ENCODE data around the gene PRKAG2. TPM values are rescaled to one million over a fixed set of nuclear protein-coding genes. Genes with fewer than 3 reads are reported as not detected.

Gene PRKAG2
- total and polyA plus RNA-seq, 12 donors: 3.8 to 17.3 (median 10.9) TPM

DNA sequence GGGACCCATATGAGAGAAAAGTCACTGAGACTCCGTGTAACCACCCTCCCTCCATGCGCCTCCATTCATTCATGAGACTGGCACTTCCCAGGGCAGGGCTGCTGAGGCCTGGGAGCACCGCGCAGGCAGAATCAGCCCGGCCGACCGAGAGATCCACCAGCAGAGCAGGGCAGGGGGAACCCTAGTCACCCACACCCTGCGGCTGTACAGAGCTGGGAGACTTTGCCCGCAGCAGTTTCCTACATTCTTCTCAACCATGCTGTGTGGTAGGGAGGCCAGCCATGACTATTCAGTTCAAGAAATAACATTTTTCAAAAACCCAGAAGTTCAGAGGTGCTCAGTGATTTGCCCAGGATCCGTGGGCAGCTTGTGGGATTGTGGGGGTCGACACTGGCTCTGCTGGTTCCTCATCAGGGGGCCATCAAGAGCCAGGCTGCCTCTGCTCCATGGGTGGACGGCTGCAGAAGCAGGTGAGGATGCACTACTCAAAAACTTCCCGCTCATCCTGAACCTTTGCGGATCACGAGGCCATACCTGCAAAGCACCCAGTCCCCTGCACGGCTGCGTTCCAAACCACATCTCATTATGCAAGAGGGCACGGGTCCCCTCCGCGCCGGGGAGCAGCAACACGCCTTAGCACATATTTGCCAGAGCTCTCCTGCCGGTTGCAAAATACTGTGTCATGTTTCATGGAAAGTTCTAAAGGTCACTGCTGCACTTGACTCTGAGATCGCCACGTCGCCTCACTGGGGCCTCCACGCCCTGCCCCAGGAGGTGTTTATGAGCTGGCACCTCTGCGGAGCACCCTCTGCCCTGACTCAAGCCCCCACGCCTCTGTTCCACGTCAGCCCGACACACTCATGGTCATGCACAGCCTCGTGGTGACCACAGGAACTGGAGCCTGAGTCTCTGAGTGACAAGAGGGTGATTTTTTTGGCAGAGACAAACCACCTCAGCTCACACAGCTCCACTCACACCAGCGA is 132.0 kb downstream of the PRKAG2 start:
- H3K4me3 ChIP-seq: no peak overlapping the region

DNA sequence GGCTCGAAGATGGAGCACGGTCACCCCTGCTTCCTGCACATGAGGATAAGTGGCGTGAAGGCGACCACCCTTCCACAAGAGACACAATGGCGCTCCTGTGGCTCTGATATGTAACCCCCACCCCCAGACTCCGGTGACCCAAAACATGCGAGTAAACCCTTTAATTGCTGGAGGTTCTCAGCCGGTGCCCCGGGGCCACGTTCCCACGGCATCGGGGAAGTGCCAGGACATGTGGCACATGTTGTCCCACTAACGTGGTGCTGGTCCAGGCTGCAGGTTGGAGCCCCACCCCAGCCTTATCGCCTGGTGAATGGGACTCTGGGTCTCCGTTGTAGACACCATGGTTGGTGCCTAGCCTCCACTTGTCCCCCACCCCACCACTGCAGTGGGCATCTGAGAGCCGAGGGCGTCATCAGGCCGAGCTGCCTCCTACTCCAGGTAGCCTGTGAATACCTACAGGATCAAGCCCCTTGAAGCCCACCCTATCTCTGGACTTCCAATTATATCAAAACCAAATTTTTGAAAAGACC is 132.8 kb downstream of the PRKAG2 start:
- intact Hi-C loops (cut with DNase I): loop anchor here in 1 of 2 donors (10.0 kb wide), 1 partner anchor 109 kb away; no protein-coding TSS in a partner anchor
- WGBS, 4 donors: 80 to 92% (median 83%) methylated on average over 9 to 18 of the region's 18 CpGs
- no peaks in the 10 kb centered on the region for H3K9me3 ChIP-seq (replicated peaks in 1 of 3)
- H3K4me3 ChIP-seq: no peak overlapping the region
- no peaks in the 10 kb centered on the region for H3K27me3 ChIP-seq
- H3K36me3 ChIP-seq (replicated peaks in 1 of 2): no peaks in the 10 kb centered on the region
- H3K27ac ChIP-seq: no peak overlapping the region
- no peak for TF ChIP-seq POLR2A (IDR thresholded peaks at IDR 0.05)
- TF ChIP-seq, protein P1, sequence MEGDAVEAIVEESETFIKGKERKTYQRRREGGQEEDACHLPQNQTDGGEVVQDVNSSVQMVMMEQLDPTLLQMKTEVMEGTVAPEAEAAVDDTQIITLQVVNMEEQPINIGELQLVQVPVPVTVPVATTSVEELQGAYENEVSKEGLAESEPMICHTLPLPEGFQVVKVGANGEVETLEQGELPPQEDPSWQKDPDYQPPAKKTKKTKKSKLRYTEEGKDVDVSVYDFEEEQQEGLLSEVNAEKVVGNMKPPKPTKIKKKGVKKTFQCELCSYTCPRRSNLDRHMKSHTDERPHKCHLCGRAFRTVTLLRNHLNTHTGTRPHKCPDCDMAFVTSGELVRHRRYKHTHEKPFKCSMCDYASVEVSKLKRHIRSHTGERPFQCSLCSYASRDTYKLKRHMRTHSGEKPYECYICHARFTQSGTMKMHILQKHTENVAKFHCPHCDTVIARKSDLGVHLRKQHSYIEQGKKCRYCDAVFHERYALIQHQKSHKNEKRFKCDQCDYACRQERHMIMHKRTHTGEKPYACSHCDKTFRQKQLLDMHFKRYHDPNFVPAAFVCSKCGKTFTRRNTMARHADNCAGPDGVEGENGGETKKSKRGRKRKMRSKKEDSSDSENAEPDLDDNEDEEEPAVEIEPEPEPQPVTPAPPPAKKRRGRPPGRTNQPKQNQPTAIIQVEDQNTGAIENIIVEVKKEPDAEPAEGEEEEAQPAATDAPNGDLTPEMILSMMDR (IDR thresholded peaks at IDR 0.05): no peak
- H3K4me1 ChIP-seq (replicated peaks in 1 of 2): peaks cover 0 to 6% of the 10 kb centered on the region in 2 donors
- DNase-seq: no peak

More for the DNA sequence above, 132.0 kb downstream of the PRKAG2 start:
- 70 to 79% (median 73%) methylated on average over 19 to 33 of the region's 33 CpGs for WGBS, 4 donors
- H3K27ac ChIP-seq: no peak overlapping the region
- peak in 4 of 7 donors; percentile 25 to 62 (median 38) for DNase-seq
- no peaks in the 10 kb centered on the region for H3K27me3 ChIP-seq
- H3K9me3 ChIP-seq (replicated peaks in 1 of 3): no peaks in the 10 kb centered on the region
- intact Hi-C loops (cut with DNase I): loop anchor here in 1 of 2 donors (10.0 kb wide), 1 partner anchor 110 kb away; no protein-coding TSS in a partner anchor
- H3K36me3 ChIP-seq (replicated peaks in 1 of 2): no peaks in the 10 kb centered on the region
- TF ChIP-seq, protein P1 (IDR thresholded peaks at IDR 0.05): peak in 3 of 6 experiments; percentile 11 to 23 (median 16)
- no peak for TF ChIP-seq POLR2A (IDR thresholded peaks at IDR 0.05)
- H3K4me1 ChIP-seq (replicated peaks in 1 of 2): peaks cover 0 to 6% of the 10 kb centered on the region in 2 donors

DNA sequence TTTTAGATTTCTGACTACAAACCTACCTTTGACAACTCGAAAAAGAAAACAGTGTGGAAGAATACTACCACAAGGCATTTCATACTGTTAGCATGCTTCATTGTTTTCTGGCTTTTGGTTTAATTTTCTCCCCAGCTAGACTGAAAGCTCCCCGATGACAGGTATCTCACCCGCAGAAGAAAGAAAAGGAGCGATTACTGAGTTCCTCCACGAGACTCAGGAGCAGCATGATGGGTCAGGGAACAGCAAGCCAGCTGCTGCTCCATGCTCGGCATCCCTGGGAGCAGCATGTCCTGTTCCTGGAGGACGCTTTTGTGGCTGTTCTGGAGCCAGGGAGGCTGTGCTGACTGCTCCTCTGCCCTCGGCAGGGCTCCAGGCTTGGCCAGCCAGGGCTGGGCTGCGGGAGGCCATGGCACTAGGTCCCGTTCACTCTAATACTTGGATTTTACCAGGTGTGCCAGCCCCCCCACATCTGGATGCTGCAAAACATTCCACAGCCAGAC is 133.4 kb downstream of the PRKAG2 start:
- DNase-seq: no peak
- intact Hi-C loops (cut with DNase I): loop anchor here in 1 of 2 donors (10.0 kb wide), 1 partner anchor 109 kb away; no protein-coding TSS in a partner anchor
- H3K9me3 ChIP-seq (replicated peaks in 1 of 3): no peaks in the 10 kb centered on the region
- peaks cover 0 to 6% of the 10 kb centered on the region in 2 donors for H3K4me1 ChIP-seq (replicated peaks in 1 of 2)
- no peaks in the 10 kb centered on the region for H3K27me3 ChIP-seq
- TF ChIP-seq POLR2A (IDR thresholded peaks at IDR 0.05): no peak
- TF ChIP-seq, protein P1 (IDR thresholded peaks at IDR 0.05): no peak
- no peak overlapping the region for H3K27ac ChIP-seq
- no peaks in the 10 kb centered on the region for H3K36me3 ChIP-seq (replicated peaks in 1 of 2)
- 56 to 76% (median 67%) methylated on average over 8 to 10 of the region's 10 CpGs for WGBS, 4 donors
- no peak overlapping the region for H3K4me3 ChIP-seq
